ENCODE results near the gene R3HDM1.
"Not testable (repeated sequence)": the region's sequence is repeated elsewhere in the genome, so short reads cannot be mapped to it uniquely, and the experiment has no call there.

The R3HDM1 gene

DNA sequence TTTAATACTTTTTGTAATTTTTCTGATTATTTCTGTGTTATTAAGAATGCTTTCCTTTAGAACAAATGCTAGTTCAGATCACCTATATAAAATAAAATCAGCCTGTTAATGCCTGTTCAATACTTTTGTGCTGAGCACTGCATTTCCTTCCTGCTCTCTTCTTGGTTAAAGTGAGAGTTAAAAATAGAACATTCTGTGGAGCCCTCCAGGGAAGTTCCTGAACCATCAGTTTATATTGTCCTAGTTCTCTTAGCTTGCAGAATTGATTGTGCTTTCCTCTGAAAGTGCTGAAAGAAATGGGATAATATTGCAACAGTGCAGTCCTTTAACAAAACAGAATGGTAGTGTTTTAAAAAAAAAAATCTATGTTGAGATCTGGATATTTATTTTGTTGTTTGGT is 135.8 kb downstream of the R3HDM1 start:
- no peak overlapping the region for H3K27ac ChIP-seq (ENCODE audit: low read depth, low read length)
- H3K36me3 ChIP-seq (ENCODE audit: control insufficient read depth, insufficient read depth, low read length) = peaks cover 36% of the 10 kb centered on the region
- no peaks in the 10 kb centered on the region for H3K4me1 ChIP-seq (ENCODE audit: control insufficient read depth, insufficient read depth, low read length)
- no peak overlapping the region for H3K4me3 ChIP-seq (ENCODE audit: low read depth, low read length)
- no peak overlapping the region for H3K9ac ChIP-seq (ENCODE audit: low read depth, low read length)
- H3K27me3 ChIP-seq (ENCODE audit: control insufficient read depth, insufficient read depth, low read length) = no peaks in the 10 kb centered on the region
- no peaks in the 10 kb centered on the region for H3K9me3 ChIP-seq (ENCODE audit: control insufficient read depth, insufficient read depth, low read length)

GRCh38 chr2:135674453-135674852 is 143.2 kb downstream of the R3HDM1 start:
- H3K4me3 ChIP-seq (ENCODE audit: low read depth, low read length) = no peak overlapping the region
- no peak overlapping the region for H3K27ac ChIP-seq (ENCODE audit: low read depth, low read length)
- no peak overlapping the region for H3K9ac ChIP-seq (ENCODE audit: low read depth, low read length)
- peaks cover 47% of the 10 kb centered on the region for H3K36me3 ChIP-seq (ENCODE audit: control insufficient read depth, insufficient read depth, low read length)
- no peaks in the 10 kb centered on the region for H3K4me1 ChIP-seq (ENCODE audit: control insufficient read depth, insufficient read depth, low read length)
- no peaks in the 10 kb centered on the region for H3K27me3 ChIP-seq (ENCODE audit: control insufficient read depth, insufficient read depth, low read length)
- no peaks in the 10 kb centered on the region for H3K9me3 ChIP-seq (ENCODE audit: control insufficient read depth, insufficient read depth, low read length)

- H3K9ac ChIP-seq (ENCODE audit: low read depth, low read length) = no peak overlapping the region
- H3K9me3 ChIP-seq (ENCODE audit: control insufficient read depth, insufficient read depth, low read length) = no peaks in the 10 kb centered on the region
- no peaks in the 10 kb centered on the region for H3K4me1 ChIP-seq (ENCODE audit: control insufficient read depth, insufficient read depth, low read length)
- no peak overlapping the region for H3K4me3 ChIP-seq (ENCODE audit: low read depth, low read length)
- H3K27me3 ChIP-seq (ENCODE audit: control insufficient read depth, insufficient read depth, low read length) = no peaks in the 10 kb centered on the region
- H3K27ac ChIP-seq (ENCODE audit: low read depth, low read length) = no peak overlapping the region
- H3K36me3 ChIP-seq (ENCODE audit: control insufficient read depth, insufficient read depth, low read length) = peaks cover 58% of the 10 kb centered on the region
Observed at GRCh38 chr2:135676031-135676430, 144.7 kb downstream of the R3HDM1 start.

DNA sequence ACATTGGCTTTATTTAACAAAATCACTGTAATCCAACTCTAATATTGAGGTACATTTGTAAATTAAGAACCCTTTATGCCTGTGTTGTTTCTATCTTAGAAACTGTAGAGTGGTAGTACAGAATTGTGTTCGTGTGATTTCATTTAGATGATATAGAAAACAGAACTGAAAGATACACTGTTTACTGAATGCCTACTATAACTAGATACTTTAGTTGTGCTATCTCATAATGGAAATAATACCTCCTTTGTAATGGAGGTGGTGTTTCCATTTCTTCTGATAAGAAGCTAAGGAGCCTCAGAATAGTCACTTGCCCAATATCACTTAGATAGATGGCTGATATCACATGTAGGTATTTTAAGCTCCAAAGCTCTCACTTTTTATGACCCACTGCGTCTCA is 147.8 kb downstream of the R3HDM1 start:
- Histone ChIP-seq H3K9ac (ENCODE audit: low read depth, low read length) (no peak overlapping the region), H3K27me3 (ENCODE audit: control insufficient read depth, insufficient read depth, low read length) (no peaks in the 10 kb centered on the region), H3K9me3 (ENCODE audit: control insufficient read depth, insufficient read depth, low read length) (no peaks in the 10 kb centered on the region), H3K4me3 (ENCODE audit: low read depth, low read length) (no peak overlapping the region), H3K27ac (ENCODE audit: low read depth, low read length) (no peak overlapping the region), H3K4me1 (ENCODE audit: control insufficient read depth, insufficient read depth, low read length) (no peaks in the 10 kb centered on the region), H3K36me3 (ENCODE audit: control insufficient read depth, insufficient read depth, low read length) (peaks cover 73% of the 10 kb centered on the region)

DNA sequence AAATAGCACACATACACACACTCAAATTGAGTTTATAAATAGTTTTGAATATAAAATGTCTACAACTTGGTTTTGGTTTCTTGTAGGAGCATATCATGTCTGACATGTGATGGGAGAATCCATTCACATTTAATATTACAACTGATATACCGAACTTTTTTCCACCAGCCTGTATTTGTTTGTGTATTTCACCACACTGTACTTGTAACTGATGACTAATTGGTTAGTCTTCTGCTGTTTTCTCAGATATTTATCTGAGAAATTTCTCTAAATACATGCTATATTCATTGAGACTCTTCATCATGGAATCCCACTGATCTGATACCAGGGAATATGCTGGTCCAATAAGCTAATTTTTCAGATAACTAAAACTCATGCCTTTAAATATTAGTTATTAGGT is 154.1 kb downstream of the R3HDM1 start:
- H3K4me1 ChIP-seq (ENCODE audit: control insufficient read depth, insufficient read depth, low read length) = no peaks in the 10 kb centered on the region
- no peak overlapping the region for H3K4me3 ChIP-seq (ENCODE audit: low read depth, low read length)
- H3K9me3 ChIP-seq (ENCODE audit: control insufficient read depth, insufficient read depth, low read length) = no peaks in the 10 kb centered on the region
- H3K36me3 ChIP-seq (ENCODE audit: control insufficient read depth, insufficient read depth, low read length) = peaks cover 41% of the 10 kb centered on the region
- H3K9ac ChIP-seq (ENCODE audit: low read depth, low read length) = no peak overlapping the region
- H3K27me3 ChIP-seq (ENCODE audit: control insufficient read depth, insufficient read depth, low read length) = no peaks in the 10 kb centered on the region
- H3K27ac ChIP-seq (ENCODE audit: low read depth, low read length) = no peak overlapping the region

GRCh38 chr2:135688978-135689377 is 157.7 kb downstream of the R3HDM1 start:
- Histone ChIP-seq H3K4me3 (ENCODE audit: low read depth, low read length) (no peak overlapping the region), H3K36me3 (ENCODE audit: control insufficient read depth, insufficient read depth, low read length) (peaks cover 20% of the 10 kb centered on the region; the same call in 1 of the 2 replicates), H3K27me3 (ENCODE audit: control insufficient read depth, insufficient read depth, low read length) (no peaks in the 10 kb centered on the region), H3K4me1 (ENCODE audit: control insufficient read depth, insufficient read depth, low read length) (no peaks in the 10 kb centered on the region), H3K27ac (ENCODE audit: low read depth, low read length) (no peak overlapping the region), H3K9ac (ENCODE audit: low read depth, low read length) (no peak overlapping the region), H3K9me3 (ENCODE audit: control insufficient read depth, insufficient read depth, low read length) (no peaks in the 10 kb centered on the region)

DNA sequence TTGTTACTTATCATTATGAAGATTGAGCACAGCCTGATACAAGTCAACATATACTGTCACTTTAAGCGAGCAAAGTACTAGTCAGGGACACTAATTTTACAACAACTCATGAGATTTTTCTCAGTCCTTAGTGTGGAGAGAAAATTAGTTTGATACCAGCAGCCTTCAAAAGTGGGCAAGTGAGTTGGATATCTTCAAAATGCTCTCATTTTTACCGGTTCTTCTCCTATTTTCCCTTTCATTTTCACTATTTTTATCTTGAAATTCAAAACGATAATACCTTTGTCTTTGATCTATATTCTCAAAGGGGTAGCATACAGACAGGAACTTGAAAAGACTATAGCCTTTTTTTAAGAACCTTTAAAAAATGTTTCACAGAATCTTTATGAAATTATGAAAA is 158.4 kb downstream of the R3HDM1 start:
- no peaks in the 10 kb centered on the region for H3K4me1 ChIP-seq (ENCODE audit: control insufficient read depth, insufficient read depth, low read length)
- no peak overlapping the region for H3K27ac ChIP-seq (ENCODE audit: low read depth, low read length)
- no peak overlapping the region for H3K4me3 ChIP-seq (ENCODE audit: low read depth, low read length)
- H3K9me3 ChIP-seq (ENCODE audit: control insufficient read depth, insufficient read depth, low read length) = no peaks in the 10 kb centered on the region
- H3K36me3 ChIP-seq (ENCODE audit: control insufficient read depth, insufficient read depth, low read length) = peaks cover 15% of the 10 kb centered on the region; the same call in 1 of the 2 replicates
- no peaks in the 10 kb centered on the region for H3K27me3 ChIP-seq (ENCODE audit: control insufficient read depth, insufficient read depth, low read length)
- no peak overlapping the region for H3K9ac ChIP-seq (ENCODE audit: low read depth, low read length)

GRCh38 chr2:135694711-135695110 is 163.4 kb downstream of the R3HDM1 start:
- Histone ChIP-seq H3K9ac (ENCODE audit: low read depth, low read length) (no peak overlapping the region), H3K36me3 (ENCODE audit: control insufficient read depth, insufficient read depth, low read length) (0 out of 2 replicates have a peak, but pooled peaks cover 5% of the 10 kb centered on the region), H3K27me3 (ENCODE audit: control insufficient read depth, insufficient read depth, low read length) (no peaks in the 10 kb centered on the region), H3K9me3 (ENCODE audit: control insufficient read depth, insufficient read depth, low read length) (no peaks in the 10 kb centered on the region), H3K27ac (ENCODE audit: low read depth, low read length) (no peak overlapping the region), H3K4me1 (ENCODE audit: control insufficient read depth, insufficient read depth, low read length) (no peaks in the 10 kb centered on the region), H3K4me3 (ENCODE audit: low read depth, low read length) (no peak overlapping the region)

DNA sequence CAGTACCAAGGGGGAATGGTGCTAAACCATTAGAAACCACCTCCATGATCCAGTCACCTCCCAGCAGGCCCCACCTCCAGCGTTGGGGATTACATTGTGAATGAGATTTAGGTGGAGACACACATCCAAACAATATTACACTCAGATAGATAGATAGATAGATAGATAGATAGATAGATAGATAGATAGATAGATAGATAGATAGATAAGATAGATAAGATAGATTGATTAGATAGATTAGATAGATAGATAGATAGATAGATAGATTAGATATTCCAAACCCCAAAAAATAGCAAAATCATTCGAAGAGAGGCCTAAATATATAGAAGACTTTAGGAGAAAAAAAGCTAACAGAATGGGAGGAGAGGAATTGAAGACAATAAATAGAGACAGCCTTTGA is 167.6 kb downstream of the R3HDM1 start:
- H3K4me1 ChIP-seq (ENCODE audit: control insufficient read depth, insufficient read depth, low read length) = no peaks in the 10 kb centered on the region
- H3K27ac ChIP-seq (ENCODE audit: low read depth, low read length) = no peak overlapping the region
- no peaks in the 10 kb centered on the region for H3K9me3 ChIP-seq (ENCODE audit: control insufficient read depth, insufficient read depth, low read length)
- no peak overlapping the region for H3K4me3 ChIP-seq (ENCODE audit: low read depth, low read length)
- H3K36me3 ChIP-seq (ENCODE audit: control insufficient read depth, insufficient read depth, low read length) = 0 out of 2 replicates have a peak, but pooled peaks cover 5% of the 10 kb centered on the region
- H3K9ac ChIP-seq (ENCODE audit: low read depth, low read length) = no peak overlapping the region
- no peaks in the 10 kb centered on the region for H3K27me3 ChIP-seq (ENCODE audit: control insufficient read depth, insufficient read depth, low read length)

GRCh38 chr2:135701442-135701841 is 170.2 kb downstream of the R3HDM1 start:
- no peak overlapping the region for H3K27ac ChIP-seq (ENCODE audit: low read depth, low read length)
- no peaks in the 10 kb centered on the region for H3K4me1 ChIP-seq (ENCODE audit: control insufficient read depth, insufficient read depth, low read length)
- no peak overlapping the region for H3K9ac ChIP-seq (ENCODE audit: low read depth, low read length)
- H3K9me3 ChIP-seq (ENCODE audit: control insufficient read depth, insufficient read depth, low read length) = no peaks in the 10 kb centered on the region
- H3K36me3 ChIP-seq (ENCODE audit: control insufficient read depth, insufficient read depth, low read length) = no peaks in the 10 kb centered on the region
- H3K4me3 ChIP-seq (ENCODE audit: low read depth, low read length) = no peak overlapping the region
- no peaks in the 10 kb centered on the region for H3K27me3 ChIP-seq (ENCODE audit: control insufficient read depth, insufficient read depth, low read length)

- no peaks in the 10 kb centered on the region for H3K4me1 ChIP-seq (ENCODE audit: control insufficient read depth, insufficient read depth, low read length)
- H3K4me3 ChIP-seq (ENCODE audit: low read depth, low read length) = no peak overlapping the region
- no peak overlapping the region for H3K27ac ChIP-seq (ENCODE audit: low read depth, low read length)
- H3K27me3 ChIP-seq (ENCODE audit: control insufficient read depth, insufficient read depth, low read length) = no peaks in the 10 kb centered on the region
- H3K36me3 ChIP-seq (ENCODE audit: control insufficient read depth, insufficient read depth, low read length) = no peaks in the 10 kb centered on the region
- H3K9me3 ChIP-seq (ENCODE audit: control insufficient read depth, insufficient read depth, low read length) = no peaks in the 10 kb centered on the region
- no peak overlapping the region for H3K9ac ChIP-seq (ENCODE audit: low read depth, low read length)
Observed at GRCh38 chr2:135703300-135703699, 172.0 kb downstream of the R3HDM1 start.

- not testable (repeated sequence) for H3K4me1 ChIP-seq (ENCODE audit: control insufficient read depth, insufficient read depth, low read length); H3K27ac ChIP-seq (ENCODE audit: low read depth, low read length); H3K27me3 ChIP-seq (ENCODE audit: control insufficient read depth, insufficient read depth, low read length); H3K4me3 ChIP-seq (ENCODE audit: low read depth, low read length); H3K36me3 ChIP-seq (ENCODE audit: control insufficient read depth, insufficient read depth, low read length); H3K9me3 ChIP-seq (ENCODE audit: control insufficient read depth, insufficient read depth, low read length); H3K9ac ChIP-seq (ENCODE audit: low read depth, low read length)
Observed at GRCh38 chr2:135704075-135704474, 172.8 kb downstream of the R3HDM1 start.
